D721Med (cell line): Measurements from ENCODE around the gene SLC35B1.

Source experiments
- DNase-seq: peaks from one replicate; pipeline ENCODE4 v3.0.0; 2011; ENCODE audit warnings: low spot score; ENCODE audit not compliant: insufficient read length
- FAIRE-seq: peaks from 2 replicates; lab custom pipeline; 2011; peaks lifted over from hg19 to GRCh38; lab: Jason Lieb, UNC
- TF ChIP-seq, protein P1 (sequence below): IDR thresholded peaks from 2 replicates; pipeline ENCODE4 v1.5.1; 2012; ENCODE audit warnings: mild to moderate bottlenecking, control low read depth; ENCODE audit not compliant: insufficient read depth; ENCODE audit errors: missing control alignments

Gene SLC35B1

DNA sequence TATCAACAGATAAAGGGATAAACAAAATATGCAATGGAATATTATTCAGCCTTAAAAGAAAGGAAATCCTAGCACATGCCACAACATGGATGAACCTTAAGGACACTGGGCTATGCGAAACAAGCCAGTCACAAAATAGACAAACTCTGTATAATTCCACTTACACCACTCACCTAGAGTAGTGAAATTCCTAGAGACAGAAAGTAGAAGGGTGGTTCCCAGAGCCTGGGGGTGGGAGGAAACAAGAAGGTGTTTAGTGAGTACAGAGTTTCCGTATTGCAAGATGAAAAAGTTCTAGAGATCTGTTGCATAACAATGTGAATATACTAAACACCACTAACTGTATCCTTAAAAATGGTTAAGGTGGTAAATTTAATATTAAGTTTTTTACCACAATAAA lies 39.9 kb downstream of the SLC35B1 start:
- FAIRE-seq (no peak), DNase-seq (no peak)
- TF ChIP-seq, protein P1, sequence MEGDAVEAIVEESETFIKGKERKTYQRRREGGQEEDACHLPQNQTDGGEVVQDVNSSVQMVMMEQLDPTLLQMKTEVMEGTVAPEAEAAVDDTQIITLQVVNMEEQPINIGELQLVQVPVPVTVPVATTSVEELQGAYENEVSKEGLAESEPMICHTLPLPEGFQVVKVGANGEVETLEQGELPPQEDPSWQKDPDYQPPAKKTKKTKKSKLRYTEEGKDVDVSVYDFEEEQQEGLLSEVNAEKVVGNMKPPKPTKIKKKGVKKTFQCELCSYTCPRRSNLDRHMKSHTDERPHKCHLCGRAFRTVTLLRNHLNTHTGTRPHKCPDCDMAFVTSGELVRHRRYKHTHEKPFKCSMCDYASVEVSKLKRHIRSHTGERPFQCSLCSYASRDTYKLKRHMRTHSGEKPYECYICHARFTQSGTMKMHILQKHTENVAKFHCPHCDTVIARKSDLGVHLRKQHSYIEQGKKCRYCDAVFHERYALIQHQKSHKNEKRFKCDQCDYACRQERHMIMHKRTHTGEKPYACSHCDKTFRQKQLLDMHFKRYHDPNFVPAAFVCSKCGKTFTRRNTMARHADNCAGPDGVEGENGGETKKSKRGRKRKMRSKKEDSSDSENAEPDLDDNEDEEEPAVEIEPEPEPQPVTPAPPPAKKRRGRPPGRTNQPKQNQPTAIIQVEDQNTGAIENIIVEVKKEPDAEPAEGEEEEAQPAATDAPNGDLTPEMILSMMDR = no peak

DNA sequence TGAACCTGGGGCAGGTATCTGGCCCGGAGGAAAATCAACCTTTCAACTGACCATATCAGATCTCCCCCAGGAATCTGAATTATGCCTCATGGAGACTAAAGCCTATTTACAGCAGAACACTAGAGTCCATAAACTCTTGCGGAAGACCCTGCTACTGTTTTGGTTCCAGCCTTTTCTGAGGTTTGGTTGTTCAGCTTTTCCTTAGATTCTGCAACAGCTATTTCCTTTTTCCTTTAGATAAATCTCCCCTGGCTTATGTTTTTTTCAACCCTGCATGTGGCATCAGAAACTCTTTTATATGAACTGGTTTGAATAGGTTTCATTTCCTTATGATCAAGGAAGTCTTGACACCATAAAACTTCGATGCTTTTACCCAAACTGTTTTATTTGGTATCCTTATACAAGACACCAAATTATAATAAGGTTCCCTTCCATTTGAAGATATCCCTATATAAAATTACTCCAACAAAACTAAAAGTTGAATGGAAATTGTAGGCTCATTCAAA lies 43.0 kb downstream of the SLC35B1 start:
- TF ChIP-seq, protein P1 = no peak
- FAIRE-seq (no peak), DNase-seq (no peak)

DNA sequence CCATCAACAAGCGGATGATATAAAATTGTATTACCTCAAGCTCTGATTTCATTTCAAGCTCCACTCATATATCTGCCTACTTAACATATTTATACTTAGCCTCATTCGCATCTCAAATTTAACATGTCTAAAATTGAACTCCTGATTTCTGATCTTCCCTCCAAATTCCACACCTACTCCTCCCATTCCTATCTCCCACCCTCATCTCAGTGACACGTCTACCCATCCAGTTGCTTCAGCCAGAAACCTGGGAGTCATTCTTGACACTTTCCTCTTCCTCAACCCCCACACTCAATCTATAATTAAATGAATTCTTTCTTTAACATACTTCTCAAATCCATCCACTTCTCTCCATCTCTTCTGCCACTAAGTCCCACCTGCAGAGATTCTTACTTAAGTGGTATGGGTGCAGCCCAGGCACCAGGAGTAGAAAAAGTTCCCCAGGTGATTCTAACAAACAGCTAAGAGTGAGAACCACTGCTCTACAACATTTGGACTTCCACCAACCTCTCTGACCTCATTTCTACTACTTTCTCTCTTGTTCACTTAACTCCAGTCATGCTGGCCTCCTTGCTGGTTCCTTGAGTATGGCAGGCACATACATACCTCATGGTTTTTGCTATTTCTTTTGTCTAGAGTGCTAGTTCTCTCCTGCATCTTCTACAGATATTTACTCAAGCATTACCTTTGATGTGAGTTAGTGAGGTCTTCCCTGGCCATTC lies 47.9 kb downstream of the SLC35B1 start:
- TF ChIP-seq, protein P1 = no peak
- FAIRE-seq = no peak
- DNase-seq = no peak

DNA sequence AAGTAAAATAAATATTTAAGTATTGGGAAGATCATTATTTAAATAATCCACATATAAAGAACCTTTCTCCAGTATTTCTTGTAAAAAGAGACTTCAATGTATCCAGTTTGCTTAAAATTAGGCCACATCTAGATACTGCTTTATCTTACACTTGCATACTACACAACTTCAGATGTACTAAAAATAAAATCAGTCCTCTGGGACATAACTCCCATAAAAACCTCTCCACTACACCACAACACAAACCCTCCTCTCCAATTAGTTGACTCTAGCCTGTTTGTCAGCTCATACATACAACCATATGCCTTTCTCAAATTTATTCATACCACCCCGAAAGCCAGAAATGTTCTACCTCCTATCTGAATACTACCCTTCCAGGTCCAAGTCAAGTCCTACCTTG lies 51.5 kb downstream of the SLC35B1 start:
- DNase-seq (no peak), FAIRE-seq (no peak)
- TF ChIP-seq, protein P1 = no peak
